Fibroblast of the aortic adventitia (primary cell): ENCODE results near the gene SLC43A1. TPM values are rescaled to one million over a fixed set of nuclear protein-coding genes. Genes with fewer than 3 reads are reported as not detected.

Experiments used
- DNase-seq: peaks from one replicate; pipeline ENCODE4 v3.0.0-alpha.2; 2010; ENCODE audit warnings: low read depth
- H3K4me3 ChIP-seq: 2 replicates; pipeline ENCODE4 v1.5.1; 2011; ENCODE audit warnings: low read depth, mild to moderate bottlenecking, control low read depth, low read length, moderate library complexity
- total RNA-seq: library from RNA; depleted of rRNA; stranded (reverse); fragments of >200 nt; gene quantifications from 2 replicates; pipeline ENCODE4 v1.2.3, GENCODE V29; 2012; ENCODE audit warnings: low replicate concordance
- TF ChIP-seq, protein P1 (sequence below): IDR thresholded peaks from 2 replicates; pipeline ENCODE4 v1.5.1; 2011; ENCODE audit warnings: mild to moderate bottlenecking, low read length, control low read depth, inconsistent platforms; ENCODE audit not compliant: insufficient read depth

SLC43A1 gene
- total RNA-seq, 1 donor, result 11.4 TPM

DNA sequence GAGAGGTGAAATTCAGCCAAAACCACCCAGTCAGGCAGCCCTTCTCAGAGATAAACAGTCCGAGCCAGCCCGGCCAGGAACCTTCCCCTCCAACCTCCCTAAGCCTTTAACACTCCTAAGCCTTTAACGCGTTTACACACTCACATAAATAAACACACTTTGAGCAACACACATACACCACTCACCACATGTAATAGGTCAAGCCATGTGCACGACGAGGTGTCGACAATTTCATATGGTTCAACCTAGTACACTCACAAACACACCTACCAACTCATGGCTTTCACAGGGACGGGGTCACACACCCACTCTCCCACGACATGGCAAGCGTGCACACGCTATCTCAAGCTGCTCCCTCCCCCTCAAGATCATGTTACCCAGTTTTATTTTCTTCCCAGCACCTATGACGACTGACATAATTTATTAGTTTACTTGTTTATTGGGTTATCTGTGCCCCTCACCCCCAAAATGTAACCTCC, 15.5 kb downstream of the SLC43A1 start:
- DNase-seq, result no peak
- peak overlapping the region; percentile 52 for H3K4me3 ChIP-seq
- TF ChIP-seq, protein P1, sequence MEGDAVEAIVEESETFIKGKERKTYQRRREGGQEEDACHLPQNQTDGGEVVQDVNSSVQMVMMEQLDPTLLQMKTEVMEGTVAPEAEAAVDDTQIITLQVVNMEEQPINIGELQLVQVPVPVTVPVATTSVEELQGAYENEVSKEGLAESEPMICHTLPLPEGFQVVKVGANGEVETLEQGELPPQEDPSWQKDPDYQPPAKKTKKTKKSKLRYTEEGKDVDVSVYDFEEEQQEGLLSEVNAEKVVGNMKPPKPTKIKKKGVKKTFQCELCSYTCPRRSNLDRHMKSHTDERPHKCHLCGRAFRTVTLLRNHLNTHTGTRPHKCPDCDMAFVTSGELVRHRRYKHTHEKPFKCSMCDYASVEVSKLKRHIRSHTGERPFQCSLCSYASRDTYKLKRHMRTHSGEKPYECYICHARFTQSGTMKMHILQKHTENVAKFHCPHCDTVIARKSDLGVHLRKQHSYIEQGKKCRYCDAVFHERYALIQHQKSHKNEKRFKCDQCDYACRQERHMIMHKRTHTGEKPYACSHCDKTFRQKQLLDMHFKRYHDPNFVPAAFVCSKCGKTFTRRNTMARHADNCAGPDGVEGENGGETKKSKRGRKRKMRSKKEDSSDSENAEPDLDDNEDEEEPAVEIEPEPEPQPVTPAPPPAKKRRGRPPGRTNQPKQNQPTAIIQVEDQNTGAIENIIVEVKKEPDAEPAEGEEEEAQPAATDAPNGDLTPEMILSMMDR, result no peak

DNA sequence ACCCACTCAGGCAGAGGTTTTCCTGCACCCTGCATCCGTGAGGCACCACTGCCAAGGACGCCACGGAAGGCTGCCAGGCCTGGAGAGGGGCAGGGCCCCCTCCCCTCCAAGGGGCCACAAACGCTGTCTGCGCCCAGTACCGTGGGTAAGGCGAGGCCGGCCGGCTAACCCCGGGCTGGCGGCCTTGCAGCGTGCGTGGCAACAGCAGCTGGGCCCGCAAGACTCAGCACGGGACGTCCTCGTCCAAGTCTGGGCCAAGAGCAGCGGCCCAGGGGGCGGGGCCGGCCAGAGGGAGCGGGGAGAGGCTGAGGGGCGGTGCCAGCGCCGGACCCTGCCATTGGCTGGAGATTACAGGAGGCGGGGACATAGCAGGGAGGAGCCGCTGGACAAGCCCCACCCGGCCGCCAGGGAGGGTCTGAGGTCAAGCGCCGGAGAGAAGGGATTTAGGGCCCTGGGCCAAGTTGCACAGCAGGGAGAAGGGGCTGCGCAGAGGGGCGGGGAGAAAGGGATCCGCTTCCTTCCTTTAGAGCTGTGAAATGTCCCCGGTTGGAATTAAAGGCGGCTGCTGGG, 16.0 kb downstream of the SLC43A1 start:
- DNase-seq, result peak; percentile 87
- TF ChIP-seq, protein P1, result no peak
- H3K4me3 ChIP-seq, result peak overlapping the region; percentile 52

DNA sequence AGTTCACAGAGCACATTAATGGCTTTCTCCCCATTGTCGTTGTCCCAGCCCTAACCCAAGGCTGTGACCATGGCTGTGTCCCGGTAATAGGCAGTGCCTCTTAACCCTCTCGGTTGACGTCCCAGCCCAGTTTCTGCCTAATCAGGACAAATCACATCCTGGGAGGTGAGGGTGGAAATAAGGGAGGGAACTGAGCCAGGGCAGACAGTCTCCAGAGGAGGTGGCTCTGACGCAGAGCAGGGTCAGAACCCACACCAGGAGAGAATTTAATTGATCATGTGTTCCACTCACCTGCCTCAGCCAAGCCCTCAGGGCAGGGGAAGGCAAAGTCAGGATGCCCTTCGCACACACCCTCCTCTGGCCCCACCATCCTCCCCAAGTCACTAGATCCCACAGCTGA, 17.0 kb downstream of the SLC43A1 start:
- no peak for DNase-seq
- no peak overlapping the region for H3K4me3 ChIP-seq
- TF ChIP-seq, protein P1, result no peak

DNA sequence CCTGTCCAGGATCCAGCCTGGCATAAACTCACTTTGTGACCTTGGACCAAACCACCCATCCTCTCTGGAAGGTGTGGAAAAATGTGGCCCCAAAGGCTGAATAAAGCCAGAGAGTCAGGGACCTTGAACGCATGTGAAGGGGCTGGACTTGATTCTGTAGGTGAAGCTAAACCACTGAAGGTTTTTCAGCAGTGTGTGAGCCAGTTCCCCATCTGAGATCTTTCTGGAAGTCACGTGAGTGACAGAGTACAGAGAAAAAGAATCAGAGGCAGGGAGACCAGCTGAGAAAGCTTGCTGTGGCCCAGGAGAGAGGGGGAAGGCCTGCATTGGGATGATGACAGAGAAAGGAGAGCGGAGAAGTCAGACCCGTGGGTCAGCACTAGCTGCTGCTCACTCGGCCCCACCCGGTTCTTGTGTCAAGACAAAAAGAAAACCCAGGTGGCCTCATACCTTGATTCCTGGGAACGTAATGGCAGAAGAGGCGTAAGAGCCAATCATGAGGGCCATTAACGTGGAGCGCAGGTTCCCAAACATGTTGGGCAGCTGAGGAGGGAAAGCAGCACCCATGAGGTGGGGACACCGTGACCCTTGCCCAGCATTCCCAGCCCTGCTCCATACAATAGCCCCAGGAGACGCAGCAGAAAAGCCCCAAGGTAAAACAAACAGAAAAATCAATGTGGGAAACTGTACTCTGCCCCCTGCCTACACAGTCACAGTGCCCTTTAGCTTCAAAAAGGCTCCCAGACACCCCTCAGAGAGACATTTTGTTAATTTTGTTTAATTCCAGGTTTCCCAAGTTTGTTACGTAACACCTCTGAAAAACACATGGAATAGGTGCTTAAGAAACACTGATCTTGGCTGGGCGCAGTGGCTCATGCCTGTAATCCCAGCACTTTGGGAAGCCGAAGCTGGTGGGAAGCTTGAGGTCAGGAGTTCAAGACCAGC, 17.9 kb downstream of the SLC43A1 start:
- no peak for DNase-seq
- no peak overlapping the region for H3K4me3 ChIP-seq

DNA sequence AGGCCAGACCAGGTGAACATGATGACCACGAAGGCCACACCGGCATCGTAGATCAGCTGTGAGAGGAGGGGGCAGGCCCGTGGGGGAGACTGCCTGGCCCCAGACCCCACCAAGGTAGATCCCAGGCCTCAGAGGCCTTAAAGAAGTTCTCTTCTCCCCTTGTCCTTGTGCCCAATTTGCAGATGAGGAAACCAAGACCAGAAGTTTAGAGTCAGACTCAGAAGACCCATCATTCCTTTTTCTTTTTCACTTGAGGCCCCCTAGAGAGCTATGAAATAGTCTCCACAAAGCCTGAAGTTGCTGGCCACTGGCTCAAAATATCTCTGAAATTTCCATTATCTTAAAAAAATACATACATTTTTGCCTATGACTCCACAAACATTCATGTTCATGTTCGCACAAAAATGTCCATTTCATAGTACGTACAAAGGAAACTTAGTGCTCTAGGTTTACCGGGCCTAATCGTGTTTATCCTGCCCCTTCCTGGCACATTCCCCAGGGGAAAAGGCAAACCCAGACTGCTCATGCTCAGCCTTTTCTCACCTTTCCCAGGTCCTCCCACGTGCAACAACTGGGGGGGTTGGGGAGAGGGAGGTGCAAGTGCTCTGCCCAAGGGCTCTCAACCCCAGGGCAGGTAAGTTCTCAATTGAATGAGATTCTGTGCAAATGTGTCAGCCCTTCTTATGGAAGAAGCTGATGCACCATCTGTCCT, 19.2 kb downstream of the SLC43A1 start:
- no peak for DNase-seq
- no peak overlapping the region for H3K4me3 ChIP-seq
- TF ChIP-seq, protein P1, result no peak

More for the DNA sequence above, 17.9 kb downstream of the SLC43A1 start:
- TF ChIP-seq, protein P1, result no peak
